Choroid plexus epithelial cell (primary cell): ENCODE measurements around the gene CSMD2.

Source experiments
- DNase-seq: peaks from one replicate; pipeline ENCODE4 v3.0.0-alpha.2; 2010; ENCODE audit warnings: low read depth
- H3K4me3 ChIP-seq: 2 replicates; pipeline ENCODE4 v1.5.1; 2011; ENCODE audit warnings: low read depth, mild to moderate bottlenecking, control low read depth, low read length, moderate library complexity
- TF ChIP-seq, protein P1 (sequence below): conservative IDR thresholded peaks from 2 replicates; pipeline ENCODE4 v1.5.1; 2011; ENCODE audit warnings: low read depth, mild to moderate bottlenecking, control low read depth, inconsistent platforms, low read length, moderate library complexity

The CSMD2 gene

DNA sequence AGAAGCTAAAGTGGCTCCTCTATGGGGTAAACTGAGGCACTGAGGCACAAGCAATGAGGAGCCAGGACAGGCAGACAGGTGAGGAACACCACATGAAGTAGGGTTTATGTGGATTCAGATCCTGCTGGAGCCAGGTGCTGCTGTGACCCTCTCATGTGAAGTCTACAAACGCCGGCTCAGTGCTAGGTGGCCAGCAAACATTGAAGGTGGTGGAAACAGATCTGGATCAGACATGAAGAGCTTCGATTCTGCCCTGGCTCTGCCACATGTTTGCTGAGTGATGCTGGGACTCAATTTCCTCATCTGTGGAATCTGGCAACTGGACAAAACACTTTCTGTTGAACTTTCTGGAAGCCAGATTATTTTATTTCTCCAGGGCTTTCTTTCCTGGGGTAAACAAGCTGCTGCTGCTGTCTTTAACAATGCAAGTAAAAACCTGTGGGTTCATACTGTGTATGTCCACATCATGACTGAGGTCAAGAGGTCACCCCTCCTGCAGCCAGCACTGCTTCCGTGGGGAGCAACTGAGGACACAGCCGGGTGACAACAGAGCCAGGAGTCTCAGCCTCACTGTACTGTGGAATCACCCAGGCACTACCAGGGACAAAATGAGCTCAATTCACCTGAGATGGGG is 267.8 kb downstream of the CSMD2 start:
- no peak overlapping the region for H3K4me3 ChIP-seq
- TF ChIP-seq, protein P1, sequence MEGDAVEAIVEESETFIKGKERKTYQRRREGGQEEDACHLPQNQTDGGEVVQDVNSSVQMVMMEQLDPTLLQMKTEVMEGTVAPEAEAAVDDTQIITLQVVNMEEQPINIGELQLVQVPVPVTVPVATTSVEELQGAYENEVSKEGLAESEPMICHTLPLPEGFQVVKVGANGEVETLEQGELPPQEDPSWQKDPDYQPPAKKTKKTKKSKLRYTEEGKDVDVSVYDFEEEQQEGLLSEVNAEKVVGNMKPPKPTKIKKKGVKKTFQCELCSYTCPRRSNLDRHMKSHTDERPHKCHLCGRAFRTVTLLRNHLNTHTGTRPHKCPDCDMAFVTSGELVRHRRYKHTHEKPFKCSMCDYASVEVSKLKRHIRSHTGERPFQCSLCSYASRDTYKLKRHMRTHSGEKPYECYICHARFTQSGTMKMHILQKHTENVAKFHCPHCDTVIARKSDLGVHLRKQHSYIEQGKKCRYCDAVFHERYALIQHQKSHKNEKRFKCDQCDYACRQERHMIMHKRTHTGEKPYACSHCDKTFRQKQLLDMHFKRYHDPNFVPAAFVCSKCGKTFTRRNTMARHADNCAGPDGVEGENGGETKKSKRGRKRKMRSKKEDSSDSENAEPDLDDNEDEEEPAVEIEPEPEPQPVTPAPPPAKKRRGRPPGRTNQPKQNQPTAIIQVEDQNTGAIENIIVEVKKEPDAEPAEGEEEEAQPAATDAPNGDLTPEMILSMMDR, result no peak
- DNase-seq, result no peak

DNA sequence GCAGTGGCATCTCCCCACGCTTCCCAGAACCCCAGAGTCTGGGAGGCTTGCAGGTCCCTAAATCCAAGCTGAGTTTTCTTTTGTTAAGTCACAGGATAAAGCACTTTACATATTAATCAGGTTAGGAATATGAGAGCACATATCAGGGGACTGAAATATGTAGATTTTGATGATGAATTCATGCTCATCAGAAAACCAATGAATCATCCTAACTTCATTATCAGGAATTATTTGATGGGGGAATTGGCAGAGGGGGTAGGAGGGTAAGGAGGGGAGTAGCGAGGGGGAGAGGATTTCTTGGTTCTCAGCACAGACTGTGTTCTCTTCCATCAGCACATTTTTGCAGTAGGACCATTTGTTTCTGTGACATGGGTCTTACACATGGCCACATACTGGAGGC is 269.1 kb downstream of the CSMD2 start:
- H3K4me3 ChIP-seq, result no peak overlapping the region
- TF ChIP-seq, protein P1, result no peak
- no peak for DNase-seq

DNA sequence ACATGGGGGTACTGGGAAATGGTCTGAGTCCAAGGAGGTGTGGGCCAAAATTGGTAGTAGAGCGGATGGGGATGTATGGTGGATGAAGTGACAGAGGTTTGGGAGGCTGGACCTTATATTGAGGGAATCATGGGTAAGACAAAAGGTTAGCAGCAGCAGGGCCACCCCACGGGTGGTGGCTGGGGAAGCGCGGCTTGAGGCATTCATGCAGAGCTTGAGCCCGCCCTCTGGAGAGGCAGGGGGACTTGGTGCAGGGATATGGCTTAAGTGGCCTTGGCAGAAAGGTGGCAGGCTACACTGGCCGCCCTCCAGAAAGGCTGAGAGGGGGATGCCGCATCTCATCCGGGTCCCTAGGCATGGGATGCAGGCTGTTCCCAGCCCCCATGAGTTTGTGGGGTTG is 269.6 kb downstream of the CSMD2 start:
- H3K4me3 ChIP-seq, result no peak overlapping the region
- TF ChIP-seq, protein P1, result no peak
- no peak for DNase-seq

DNA sequence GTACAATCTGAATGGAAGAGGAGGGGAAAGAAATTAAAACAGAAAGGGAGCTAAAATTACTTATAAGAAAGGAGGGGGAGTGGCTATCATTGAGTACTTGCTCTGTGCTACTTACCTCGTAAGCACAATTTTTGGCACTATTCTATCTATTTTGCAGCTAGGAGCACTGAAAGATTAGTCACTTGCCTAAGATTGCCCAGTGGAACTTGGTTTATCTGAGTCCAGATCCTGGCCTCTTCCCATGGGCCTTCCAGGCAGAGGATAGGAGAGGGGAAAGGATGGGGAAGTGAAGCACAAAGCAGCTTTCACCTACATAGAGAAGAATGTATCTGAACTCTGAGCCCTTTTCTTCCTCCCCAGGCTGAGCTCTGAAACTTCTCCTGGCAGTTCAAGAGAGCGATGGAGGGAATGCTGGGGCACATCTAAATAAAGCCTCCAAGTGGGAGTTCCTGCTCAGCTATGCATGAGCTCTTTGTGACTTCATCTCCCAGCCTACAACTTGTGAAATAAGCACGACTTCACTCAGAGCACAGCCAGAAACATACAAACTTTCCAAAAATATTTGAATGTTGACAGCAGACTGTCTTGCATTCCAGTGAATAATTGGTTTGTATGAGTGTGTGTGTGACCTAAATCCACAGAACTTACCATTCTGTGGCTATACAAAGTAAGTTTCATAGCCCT is 271.7 kb downstream of the CSMD2 start:
- H3K4me3 ChIP-seq, result no peak overlapping the region
- TF ChIP-seq, protein P1, result no peak
- peak; percentile 1 for DNase-seq

DNA sequence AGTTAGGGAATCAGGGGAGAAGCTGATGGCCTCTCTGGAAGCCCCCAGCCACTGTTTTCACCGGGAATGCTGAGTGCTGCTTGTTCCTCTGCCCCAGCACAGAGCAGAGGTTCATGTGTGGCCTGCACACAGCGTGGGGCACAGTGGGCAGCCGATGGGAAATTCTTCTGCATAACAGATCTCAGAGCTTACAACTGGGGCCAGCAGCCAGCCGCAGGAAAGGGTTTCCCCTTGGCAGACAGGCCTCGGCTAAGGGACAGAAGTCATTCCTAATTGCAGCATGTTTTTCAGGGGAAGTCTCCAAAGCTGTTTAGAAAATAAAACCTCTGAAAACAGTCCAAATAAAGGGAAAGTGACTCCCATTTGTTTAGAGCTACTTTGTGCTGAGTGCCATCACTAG is 278.5 kb downstream of the CSMD2 start:
- no peak for DNase-seq
- TF ChIP-seq, protein P1, result no peak
- no peak overlapping the region for H3K4me3 ChIP-seq

DNA sequence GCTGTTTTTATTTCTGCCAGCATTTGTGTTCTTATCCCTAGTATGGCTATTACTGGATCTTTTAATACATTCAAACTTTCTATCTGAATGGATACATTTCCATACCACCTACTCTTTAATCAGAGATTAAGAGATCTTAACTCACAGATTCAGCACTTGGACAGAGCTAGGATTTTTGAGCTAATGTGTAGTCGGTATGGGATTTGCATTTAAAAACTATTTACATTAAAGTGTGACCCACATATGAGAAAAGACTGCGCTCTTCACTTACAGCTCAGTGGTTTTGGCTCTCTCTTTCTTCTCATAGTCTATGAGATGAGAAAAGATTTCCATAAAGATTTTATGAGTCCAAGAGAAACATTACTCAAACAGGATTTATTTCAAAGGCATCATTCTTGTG is 284.7 kb downstream of the CSMD2 start:
- TF ChIP-seq, protein P1, result no peak
- DNase-seq, result no peak
- no peak overlapping the region for H3K4me3 ChIP-seq

DNA sequence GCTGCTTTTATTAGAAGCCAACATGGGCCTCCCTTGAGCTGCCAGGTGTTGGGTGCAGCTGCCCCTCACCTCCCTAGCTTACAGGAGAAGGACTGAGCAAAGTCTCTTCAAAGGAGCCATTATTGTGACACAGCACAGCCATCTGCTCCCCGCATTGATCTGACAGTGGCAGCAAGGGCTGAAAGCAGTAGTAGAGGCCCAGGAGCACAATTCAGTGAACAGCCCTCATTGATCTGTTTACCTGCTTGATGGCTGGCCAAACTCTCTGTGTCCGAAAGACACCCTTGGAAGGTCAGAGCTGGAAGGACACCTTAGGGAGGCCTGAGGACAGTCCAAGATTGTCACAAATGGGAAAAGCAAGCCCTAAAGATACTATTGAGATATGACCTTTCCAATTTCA is 286.6 kb downstream of the CSMD2 start:
- DNase-seq, result no peak
- no peak overlapping the region for H3K4me3 ChIP-seq
- TF ChIP-seq, protein P1, result no peak
